ENCODE measurements around the gene JMJD7.

The JMJD7 gene

GRCh38 chr15:41848631-41849030 lies 20.7 kb downstream of the JMJD7 start:
- DNase-seq: no peak

DNA sequence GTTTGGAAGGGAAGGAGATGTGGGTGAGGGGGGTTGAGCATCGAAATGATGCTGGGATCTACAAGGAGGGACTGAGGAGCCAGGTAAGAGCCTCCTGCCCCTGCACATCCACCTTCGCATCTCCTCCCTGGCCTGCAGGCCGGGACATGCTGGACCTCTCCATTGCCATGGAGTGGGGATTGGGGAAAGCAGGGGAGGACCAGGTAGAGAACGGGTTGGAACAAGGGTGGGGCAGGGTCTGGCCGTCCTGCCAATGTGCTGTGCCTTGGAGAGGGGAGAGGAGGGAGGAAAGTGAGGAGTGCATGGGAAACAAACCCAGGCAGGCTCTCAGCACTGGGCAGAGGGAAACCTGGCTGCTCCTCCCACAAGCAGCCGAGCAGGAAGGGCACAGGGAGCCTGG lies 21.3 kb downstream of the JMJD7 start:
- no peak for DNase-seq

- DNase-seq: no peak
These were observed 22.0 kb downstream of the JMJD7 start for GRCh38 chr15:41849861-41850260.

DNA sequence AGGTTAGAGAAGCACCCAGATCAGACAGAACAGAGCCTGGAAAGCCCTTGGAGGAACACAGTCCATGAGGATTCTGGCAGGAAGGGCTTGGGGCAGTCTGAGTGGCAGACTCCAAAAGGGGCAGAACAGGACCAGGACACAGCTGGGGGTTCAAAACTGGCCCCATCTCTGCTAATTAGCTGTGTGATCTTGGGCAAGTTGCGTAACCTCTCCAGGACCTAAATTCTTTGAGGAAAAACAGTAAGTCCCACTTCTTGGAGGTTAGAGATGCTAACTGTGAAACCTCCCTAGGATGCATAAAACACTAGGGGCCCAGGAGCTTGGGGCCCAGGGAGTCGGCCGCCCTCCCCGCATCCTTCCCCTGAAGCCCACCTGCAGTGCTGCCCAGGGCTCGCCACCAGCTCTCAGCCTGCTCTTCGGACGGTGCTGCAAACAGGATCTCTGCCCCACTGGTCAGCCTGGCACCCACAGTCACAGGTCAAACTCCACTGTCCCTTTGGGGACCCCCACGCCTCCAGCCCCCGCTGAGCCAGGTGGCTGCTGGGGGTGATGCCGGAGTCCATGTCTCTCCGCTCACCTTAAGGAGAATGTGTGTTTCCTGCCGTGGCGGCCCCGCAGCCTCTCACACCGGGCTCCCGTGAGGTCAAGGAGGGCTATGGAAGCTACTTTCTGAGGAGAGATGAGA lies 22.7 kb downstream of the JMJD7 start:
- no peak for DNase-seq

GRCh38 chr15:41851167-41851523 lies 23.3 kb downstream of the JMJD7 start:
- no peak for DNase-seq

DNA sequence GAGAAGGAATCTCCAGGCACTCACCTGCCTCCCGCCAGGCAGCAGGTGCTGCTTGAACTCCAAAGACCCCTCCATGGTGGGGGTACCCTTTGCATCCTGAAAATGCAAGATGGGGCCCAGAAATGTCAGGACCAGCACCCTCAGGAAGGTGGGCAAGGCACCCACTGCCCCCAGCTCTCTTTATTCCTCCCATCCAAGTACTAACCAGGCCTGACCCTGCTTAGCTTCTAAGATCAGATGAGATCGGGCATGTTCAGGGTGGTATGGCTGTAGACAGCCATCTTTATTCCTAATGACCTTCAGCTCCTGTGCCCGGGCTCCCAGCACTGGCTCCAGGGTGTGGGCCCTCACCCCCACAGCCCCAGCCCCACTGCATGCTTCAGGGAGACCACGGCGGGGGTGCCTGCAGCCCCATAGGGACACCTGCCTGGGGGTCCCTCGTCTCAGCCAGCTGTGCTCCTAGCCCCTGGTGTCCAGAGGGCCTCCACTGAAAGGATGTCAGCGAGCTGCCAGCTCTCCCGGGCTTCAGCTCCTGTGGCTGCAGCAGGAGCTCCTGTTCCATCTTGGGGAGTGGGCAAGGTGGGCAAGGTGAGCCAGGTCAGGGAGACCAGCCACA lies 24.0 kb downstream of the JMJD7 start:
- no peak for DNase-seq

GRCh38 chr15:41852736-41853590 lies 25.1 kb downstream of the JMJD7 start:
- DNase-seq: no peak

DNA sequence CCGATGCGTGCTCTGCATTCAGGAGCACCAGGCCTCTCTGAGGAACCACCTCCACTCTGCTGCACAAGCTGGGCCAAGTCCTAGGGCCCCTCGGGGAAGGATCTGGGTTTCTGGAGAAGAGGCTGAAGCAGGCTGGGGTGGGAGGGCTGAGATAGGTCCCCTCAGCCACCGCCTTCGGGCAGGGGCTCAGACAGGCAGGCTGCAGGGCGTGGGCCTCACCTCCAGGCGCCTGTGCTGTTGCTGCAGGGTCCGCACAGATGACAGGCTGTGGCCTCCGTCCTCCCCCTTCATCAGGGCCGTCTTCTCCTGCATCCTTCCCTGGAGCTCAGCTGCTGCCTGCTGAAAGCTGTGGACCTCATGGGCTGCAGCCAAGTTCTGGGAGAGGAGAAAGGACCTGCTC lies 25.9 kb downstream of the JMJD7 start:
- DNase-seq: no peak

DNA sequence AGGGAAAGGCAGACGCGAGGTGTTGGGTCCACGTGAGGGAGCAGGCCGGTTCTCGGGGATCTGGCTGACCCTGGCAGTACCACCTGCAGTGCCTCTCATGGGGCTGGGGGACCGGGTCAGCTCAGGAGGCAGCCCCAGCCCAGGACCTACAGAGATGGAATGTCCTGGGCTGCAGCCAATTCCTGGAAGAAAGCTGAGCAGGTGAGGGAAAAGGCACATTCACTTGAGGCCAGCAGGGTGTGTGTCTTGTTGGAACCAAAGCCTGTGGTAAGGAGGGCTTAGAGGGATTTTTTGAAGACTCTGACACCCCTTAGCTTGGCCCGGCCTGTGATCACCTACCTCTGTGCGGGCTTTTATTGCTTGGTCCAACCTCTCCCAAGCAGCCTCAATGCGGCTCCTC lies 26.6 kb downstream of the JMJD7 start:
- no peak for DNase-seq

- DNase-seq: no peak
These were observed 27.5 kb downstream of the JMJD7 start for GRCh38 chr15:41855261-41855961.

GRCh38 chr15:41856262-41856661 lies 28.4 kb downstream of the JMJD7 start:
- no peak for DNase-seq

DNA sequence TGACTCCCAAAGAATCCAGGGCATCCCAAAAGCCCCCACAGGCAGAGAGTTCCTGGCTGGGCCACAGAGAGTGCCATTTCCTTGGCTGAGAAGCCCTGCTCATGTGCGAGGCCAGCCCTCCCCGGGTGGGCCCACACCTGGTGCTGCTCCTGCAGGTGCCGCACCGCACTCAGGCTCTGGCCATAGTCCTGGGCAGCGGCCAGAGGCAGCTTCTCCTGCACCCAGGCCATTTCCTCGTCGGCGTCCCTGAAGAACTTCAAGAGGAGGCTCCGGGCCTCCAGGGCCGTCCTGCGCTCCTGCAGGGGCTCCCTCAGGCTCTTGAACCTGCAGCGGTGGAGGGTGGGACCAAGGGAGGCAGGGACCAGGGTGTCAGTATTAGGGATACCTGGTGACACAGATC lies 28.8 kb downstream of the JMJD7 start:
- DNase-seq: no peak

DNA sequence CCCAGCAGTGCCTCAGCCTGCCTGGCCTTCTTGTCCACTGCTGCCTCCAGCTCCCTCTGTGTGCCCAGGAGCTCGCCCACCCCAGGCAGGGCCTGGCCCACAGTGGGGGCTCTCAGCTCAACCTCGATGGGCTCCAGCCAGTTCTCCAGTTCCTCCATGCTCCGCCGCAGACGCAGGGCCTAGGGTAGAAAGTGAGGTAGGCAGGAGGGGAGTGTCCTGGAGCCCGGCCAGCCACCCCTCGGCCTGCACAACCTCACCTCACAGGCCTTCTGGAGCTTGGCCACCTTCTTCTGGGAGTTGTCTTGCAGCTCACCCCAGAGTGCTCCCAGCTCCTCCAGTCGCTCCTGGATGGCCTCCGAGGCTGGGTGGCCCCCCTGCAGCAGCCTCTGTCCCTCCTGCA lies 29.4 kb downstream of the JMJD7 start:
- DNase-seq: no peak

- no peak for DNase-seq
These were observed 30.9 kb downstream of the JMJD7 start for GRCh38 chr15:41858756-41859155.

GRCh38 chr15:41860049-41860828 lies 32.3 kb downstream of the JMJD7 start:
- DNase-seq: no peak

GRCh38 chr15:41861736-41862356 lies 34.0 kb downstream of the JMJD7 start:
- DNase-seq: no peak

- DNase-seq: no peak
These were observed 34.7 kb downstream of the JMJD7 start for GRCh38 chr15:41862515-41863116.

GRCh38 chr15:41865490-41866055 lies 37.7 kb downstream of the JMJD7 start:
- no peak for DNase-seq

DNA sequence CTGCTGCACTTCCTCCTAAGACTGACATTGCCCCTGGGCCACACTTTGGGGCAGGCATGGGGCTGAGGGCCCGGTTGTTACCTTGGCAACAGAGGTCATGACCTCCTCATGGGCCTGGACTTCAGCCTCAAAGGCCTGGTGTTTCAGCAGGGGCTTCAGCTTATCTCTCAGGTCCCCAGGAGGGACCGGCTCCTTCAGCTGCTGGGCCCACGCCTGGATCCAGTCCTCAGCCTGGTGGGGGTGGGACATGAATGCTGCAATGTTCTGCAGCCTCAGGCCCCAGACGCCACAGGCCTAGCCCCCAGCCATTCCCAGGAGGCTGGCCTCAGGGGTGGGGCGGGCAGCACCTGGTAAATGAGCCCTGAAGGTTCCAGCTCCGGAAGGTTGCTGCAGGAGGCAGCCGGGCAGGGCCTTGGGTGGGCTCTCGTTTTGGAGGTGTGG lies 38.4 kb downstream of the JMJD7 start:
- DNase-seq: no peak

DNA sequence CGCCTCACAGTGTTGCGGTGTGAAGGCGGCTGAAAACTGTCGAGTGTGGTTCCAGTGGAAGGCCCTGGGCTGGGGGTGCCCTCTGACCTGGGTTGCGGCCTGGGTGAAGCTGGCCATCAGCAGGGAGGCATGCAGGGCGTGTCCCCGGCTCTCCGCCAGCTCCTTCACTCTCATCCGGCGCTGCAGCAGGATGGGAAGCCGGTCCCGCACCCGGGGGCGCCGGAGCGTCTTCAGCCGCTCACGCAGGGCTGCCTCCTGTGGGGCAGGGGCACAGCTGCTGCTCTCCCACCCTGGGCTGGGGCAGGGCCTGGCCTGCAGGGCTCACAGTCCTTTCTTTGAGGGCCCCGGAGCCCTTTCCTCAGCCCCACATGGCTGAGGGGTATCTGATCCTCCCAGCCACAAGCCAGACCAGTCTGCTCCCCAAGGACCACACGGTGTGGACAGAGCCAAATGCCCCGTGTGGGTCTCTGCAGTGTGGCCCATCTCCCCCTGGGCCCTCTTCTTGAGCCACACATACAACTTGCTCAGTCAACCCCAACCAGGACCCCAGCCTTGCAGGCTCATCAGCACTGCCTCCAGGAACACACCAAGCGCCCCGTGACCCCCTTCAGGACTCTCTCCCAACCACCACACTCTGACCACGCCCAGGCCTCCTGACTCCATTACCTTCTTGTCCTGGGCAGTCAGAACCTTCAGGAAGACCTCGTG lies 39.1 kb downstream of the JMJD7 start:
- DNase-seq: no peak

DNA sequence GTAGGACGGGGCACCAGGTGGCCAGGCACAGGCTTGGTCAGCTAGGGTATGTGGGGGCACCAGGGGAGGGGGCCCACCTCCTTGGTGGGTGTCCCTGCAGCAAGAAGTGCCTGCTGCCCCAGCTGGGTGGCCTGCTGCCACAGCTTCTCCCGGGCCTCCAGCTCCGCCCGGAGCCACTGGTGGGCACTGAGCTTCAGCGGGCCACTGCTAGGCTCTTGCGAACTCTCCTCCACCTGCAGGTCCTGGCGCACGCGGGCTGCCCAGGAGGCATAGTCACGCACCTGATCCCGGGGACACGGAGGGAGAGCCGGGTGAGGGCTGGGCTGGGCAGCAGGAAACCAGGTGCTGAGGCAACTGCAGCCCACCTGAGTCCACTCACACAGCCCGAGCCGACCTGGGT lies 40.4 kb downstream of the JMJD7 start:
- DNase-seq: no peak
